ENCODE results near the gene PHLDB3.
"Not testable (repeated sequence)": the region's sequence is repeated elsewhere in the genome, so short reads cannot be mapped to it uniquely, and the experiment has no call there.

PHLDB3 gene

GRCh38 chr19:43526884-43527859, 22.6 kb upstream of the PHLDB3 start, which contains the start of gene ETHE1:
Gene ETHE1, minus strand, starts transcription at chr19:43527201. Its CDS starts 24 bp downstream, at chr19:43527177.
- DNase-seq, result peak; percentile 66

GRCh38 chr19:43525836-43526771, 21.6 kb upstream of the PHLDB3 start:
- DNase-seq, result no peak

- DNase-seq, result peak; percentile 22
These were observed 20.6 kb upstream of the PHLDB3 start for GRCh38 chr19:43524922-43525835.

- DNase-seq, result not testable (repeated sequence)
These were observed 19.1 kb upstream of the PHLDB3 start for GRCh38 chr19:43523696-43524095.

- DNase-seq, result no peak
These were observed 18.4 kb upstream of the PHLDB3 start for GRCh38 chr19:43522929-43523328.

GRCh38 chr19:43519436-43520088, 15.0 kb upstream of the PHLDB3 start:
- peak; percentile 88 for DNase-seq

- DNase-seq, result no peak
These were observed 13.5 kb upstream of the PHLDB3 start for GRCh38 chr19:43518051-43518450.

GRCh38 chr19:43512399-43512798, 7.9 kb upstream of the PHLDB3 start:
- DNase-seq, result not testable (repeated sequence)

- no peak for DNase-seq
These were observed 6.8 kb upstream of the PHLDB3 start for GRCh38 chr19:43511324-43511723.

- DNase-seq, result no peak
These were observed 6.2 kb upstream of the PHLDB3 start for GRCh38 chr19:43510713-43511112.

- DNase-seq, result no peak
These were observed 3.3 kb upstream of the PHLDB3 start for GRCh38 chr19:43507880-43508279.

- DNase-seq, result no peak
These were observed 2.1 kb upstream of the PHLDB3 start for GRCh38 chr19:43506629-43507028.

GRCh38 chr19:43505941-43506340, 1.4 kb upstream of the PHLDB3 start:
- DNase-seq, result no peak

- DNase-seq, result no peak
These were observed 575 bp upstream of the PHLDB3 start for GRCh38 chr19:43505186-43505456.

GRCh38 chr19:43503501-43504425, 783 bp downstream of the PHLDB3 start:
- DNase-seq, result peak; percentile 86

- DNase-seq, result no peak
These were observed 2.0 kb downstream of the PHLDB3 start for GRCh38 chr19:43502419-43502976.

- DNase-seq, result no peak
These were observed 2.7 kb downstream of the PHLDB3 start for GRCh38 chr19:43501661-43502418.

GRCh38 chr19:43499042-43499441, 5.5 kb downstream of the PHLDB3 start:
- DNase-seq, result no peak

GRCh38 chr19:43498233-43498842, 6.2 kb downstream of the PHLDB3 start:
- DNase-seq, result no peak

Data from fibroblast of skin of back (primary cell).